GM21390 (cell line): ENCODE results near the gene SYN1.
A peak's percentile ranks its signal among the peaks of the same experiment; 100 is the strongest.

Experiments
- ATAC-seq: cut with Tn5 transposase; IDR thresholded peaks from one replicate; pipeline ENCODE4 v1.9.1; 2021; ENCODE audit not compliant: unreplicated experiment

SYN1 gene

DNA sequence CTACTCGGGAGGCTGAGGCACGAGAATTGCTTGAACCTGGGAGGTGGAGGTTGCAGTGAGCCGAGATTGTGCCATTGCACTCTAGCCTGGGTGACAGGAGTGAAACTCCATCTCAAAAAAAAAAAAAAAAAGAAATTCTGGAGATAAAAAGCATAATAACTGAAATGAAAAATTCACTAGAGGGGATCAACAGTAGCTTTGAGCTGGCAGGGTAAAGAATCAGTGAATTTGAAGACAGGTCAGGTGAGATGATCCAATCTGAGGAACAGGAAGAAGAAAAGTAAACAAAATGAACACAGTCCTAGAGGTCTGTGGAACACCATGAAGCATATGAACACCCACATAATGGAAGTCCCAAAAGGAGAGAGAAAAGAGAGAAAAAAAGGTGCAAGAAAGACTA is 22.4 kb downstream of the SYN1 start:
- no peak for ATAC-seq

DNA sequence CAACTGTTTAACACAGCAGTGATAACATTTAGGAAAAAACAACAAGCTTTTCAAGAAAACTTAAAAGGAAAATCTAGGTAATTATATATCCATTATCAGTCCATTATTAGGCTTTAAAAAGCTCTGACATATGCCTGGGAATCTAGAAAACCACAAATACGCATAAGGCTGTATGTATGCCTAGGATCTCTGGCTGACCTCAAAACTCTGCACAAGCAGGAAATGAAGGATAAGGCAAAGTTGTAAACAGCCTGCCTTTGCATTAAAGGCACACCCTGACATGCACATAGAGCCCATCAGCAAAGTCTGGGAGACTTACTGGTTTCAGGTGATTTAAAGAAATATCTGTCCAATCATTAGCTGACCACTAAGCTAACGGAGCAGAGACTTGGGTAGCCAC is 23.4 kb downstream of the SYN1 start:
- ATAC-seq: no peak

DNA sequence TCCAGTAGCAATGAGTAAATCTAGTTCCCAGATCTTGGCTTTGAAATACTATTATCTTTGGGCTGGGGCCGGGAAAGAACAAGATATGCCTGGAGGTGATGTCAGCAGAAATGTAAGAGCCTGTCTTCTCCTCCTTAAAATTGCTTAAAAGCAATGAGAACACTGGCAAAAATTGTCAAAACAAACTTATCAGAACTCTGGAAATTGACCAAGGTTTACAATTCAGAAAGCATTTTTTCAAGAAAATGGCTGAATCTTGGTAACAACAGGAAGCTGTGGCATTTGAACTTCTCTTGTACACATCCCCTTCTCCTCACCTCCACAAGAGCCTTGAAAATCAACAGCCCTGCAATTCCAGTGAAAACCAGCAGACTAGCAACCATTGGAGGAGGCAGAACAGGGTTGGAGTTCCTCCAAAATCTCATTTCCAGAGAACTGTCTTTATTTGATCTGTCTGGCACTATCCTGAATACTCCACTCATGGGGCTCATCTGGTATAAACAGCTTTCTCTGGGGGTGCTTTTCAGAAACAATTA is 23.9 kb downstream of the SYN1 start:
- ATAC-seq: no peak

DNA sequence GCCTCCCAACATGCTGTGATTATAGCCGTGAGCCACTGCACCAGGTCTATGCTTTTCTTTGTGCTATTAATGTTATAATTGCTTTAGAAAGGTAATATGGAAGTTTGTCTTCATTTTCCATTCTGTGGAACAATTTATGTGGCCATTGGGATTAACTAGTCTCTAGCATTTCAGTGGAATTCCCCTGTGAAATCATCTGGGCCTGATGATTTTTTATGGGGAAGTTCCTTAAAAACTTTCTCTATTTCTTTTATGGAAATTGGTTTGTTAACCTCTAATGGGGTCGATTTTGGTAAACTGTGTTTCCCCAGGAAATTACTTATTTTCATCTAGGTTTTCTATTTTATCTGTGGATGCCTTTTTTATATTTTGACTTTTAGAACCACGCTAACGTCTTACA is 26.1 kb downstream of the SYN1 start:
- no peak for ATAC-seq

DNA sequence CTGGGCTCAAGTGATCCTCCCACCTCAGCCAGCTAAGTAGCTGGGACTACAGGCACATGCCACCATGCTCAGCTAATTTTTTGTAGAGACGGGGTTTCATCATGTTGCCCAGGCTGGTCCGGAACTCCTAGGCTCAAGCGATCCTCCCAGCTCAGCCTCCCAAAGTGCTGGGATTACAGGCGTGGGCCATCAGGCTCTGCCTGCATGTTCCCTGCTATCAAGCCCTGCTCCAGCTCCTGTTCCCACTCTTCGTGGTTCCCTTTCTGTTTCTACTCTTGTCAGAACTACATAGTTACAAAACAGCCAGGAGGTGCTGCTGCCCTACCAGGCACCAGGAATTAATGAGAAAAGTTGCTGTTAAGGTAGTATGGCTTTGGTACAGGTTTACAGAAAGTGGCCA is 28.7 kb downstream of the SYN1 start:
- no peak for ATAC-seq

DNA sequence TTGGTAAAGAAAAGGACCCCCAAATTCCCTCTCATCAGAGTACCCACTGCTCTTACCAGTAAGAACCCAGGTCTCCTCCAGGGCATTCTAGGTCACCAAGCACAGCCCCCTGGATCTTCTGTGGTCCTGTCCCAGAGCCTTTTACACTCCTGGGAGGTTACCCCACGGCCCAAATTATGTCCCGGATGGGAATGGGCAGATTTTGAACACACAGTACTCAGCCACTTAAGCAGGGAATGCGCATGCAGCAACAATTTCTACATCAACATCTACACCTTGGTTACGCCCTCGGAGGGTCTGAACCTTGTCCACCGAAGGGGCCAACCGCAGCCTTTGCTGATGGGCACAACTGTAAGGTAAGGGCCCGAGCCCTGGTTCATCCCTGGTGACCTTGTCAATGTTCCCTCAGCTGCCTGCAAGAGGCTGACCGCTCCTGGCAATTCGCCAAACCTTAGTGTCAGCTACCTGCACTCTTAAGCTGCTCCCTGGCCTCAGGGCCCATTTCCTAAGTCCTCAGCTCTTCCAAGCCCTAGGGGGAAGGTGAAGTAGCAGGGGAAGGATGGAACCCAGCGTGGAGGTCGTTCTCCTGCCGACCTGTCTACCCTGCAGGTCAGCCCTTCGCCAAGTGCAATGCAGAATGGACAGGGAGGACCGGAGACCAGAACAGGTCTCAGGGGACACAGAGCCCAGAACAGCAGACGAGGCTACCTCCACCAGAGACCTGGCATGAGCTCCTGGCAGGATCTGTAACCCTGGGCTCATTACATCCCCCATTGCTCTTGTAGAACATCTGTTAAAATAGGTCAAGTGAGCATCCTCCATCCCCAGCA is 31.5 kb downstream of the SYN1 start:
- no peak for ATAC-seq

DNA sequence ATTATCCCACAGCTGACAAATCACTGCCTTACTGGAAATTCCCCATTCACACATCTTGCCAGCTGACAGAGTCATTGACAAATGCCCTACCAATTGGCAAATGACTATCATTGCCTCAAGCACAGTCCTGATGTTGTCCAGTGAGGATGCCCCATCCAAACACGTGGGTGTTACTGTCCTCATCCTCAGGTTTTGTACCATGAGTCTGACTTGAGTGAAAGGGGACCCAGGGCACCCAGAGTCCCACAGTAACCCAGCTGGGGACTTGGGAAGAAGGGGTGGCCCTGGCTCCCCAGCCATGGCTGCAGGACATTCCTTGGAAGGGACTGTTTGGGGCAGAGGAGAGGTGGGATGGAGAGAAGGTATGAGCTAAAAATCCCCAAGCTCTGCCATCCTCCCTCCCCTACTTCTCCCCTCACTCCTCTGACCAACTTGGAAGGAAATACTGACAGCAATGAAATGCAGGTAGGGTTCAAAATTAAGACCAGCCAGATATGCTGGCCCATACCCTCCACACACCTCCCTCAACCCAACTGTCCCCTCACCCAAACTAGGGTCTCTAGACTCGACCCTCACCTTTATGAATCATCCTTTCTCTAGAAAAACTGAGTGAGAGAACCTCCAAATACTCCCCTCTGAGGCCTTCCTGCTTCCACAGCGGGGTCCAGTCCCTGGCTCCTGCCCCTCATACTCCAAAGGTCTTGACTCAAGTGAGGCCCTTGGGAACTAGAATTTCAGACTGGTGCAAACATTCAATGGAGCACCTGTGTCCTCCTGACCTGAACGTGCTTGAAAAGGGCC is 32.4 kb downstream of the SYN1 start:
- no peak for ATAC-seq

DNA sequence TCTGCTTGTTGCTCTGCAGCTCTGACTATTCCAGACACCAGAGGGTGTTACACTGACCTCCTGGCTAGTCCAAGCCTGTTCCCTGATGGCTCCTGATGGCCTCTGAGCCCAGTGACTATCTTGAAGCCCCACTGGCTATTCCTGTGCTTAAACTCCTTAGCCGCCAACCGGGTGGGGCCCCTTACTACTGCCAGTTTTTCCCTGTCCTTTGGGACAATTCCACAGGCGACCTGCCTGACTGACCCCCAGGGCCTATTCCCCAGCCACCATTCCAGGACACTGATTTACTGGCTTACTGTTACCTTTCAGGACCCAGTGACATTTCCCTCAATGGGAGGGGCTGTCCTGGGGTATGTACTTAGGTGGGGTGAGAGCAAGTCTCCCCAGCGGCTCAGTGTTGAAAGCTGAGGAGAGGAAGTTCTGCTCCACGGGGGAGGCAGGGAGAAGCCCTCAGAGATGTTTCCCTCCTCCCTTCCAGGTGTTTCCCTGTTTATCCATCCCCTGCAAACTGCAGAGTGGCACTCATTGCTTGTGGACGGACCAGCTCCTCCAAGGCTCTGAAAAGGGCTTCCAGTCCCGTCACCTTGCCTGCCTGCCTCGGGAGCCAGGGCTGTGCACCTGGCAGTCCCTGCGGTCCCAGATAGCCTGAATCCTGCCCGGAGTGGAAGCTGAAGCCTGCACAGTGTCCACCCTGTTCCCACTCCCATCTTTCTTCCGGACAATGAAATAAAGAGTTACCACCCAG is 33.4 kb downstream of the SYN1 start:
- ATAC-seq: no peak

DNA sequence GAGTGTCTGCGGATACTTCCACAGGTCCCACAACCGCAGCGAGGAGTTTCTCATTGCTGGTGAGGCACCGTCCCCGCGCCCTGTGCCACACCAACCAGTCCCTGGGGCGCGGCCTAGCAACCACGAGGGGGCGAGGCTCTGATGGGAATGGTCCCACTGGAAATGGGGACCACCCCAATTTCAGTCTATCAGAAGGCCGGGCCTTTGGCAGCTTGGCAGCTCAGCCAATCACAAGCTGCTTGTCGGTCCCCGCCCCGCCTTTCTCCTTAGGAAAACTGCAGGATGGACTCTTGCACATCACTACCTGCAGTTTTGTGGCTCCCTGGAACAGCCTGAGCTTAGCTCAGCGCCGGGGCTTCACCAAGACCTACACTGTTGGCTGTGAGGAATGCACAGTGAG is 34.4 kb downstream of the SYN1 start:
- no peak for ATAC-seq

DNA sequence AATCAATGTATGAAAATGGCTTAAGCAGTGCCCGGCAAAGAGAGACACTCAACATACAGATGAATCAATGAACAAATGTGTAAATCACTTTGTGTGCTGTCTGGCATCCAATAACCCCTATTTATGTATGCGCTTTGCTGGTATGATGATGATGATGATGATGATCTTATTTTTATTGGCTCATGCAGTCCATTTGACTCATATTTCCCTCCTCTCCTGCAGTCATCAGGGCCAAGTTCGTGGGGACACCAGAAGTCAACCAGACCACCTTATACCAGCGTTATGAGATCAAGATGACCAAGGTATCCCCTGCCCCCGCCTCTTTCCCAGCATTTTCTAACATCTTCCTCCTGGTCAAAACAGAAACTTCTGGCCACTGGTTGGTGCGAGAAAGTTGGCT is 34.9 kb downstream of the SYN1 start:
- no peak for ATAC-seq

DNA sequence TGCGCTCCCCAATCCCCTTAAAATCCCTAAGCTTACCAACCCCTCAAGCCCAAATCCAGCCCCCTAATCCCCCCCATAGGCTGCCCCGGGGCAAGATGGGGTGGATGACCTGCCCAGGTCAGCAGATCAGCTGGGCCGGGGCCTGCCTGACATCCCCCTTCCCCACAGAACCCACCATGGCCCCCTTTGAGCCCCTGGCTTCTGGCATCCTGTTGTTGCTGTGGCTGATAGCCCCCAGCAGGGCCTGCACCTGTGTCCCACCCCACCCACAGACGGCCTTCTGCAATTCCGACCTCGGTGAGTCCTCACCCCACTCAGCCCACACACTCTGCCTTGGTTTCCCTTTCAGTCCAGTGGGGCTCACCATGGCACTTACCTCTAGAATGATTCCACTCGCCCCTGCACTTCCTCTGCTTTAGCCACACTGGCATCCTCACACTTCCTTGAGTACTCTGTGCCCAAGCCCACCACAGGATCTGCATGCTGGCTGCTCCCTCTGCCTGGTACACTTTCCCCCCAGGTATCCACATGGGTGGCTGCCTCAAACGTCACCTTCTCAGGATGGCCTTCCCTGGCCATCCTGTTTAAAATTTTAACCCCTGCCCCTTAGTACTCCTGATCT is 36.3 kb downstream of the SYN1 start:
- no peak for ATAC-seq

DNA sequence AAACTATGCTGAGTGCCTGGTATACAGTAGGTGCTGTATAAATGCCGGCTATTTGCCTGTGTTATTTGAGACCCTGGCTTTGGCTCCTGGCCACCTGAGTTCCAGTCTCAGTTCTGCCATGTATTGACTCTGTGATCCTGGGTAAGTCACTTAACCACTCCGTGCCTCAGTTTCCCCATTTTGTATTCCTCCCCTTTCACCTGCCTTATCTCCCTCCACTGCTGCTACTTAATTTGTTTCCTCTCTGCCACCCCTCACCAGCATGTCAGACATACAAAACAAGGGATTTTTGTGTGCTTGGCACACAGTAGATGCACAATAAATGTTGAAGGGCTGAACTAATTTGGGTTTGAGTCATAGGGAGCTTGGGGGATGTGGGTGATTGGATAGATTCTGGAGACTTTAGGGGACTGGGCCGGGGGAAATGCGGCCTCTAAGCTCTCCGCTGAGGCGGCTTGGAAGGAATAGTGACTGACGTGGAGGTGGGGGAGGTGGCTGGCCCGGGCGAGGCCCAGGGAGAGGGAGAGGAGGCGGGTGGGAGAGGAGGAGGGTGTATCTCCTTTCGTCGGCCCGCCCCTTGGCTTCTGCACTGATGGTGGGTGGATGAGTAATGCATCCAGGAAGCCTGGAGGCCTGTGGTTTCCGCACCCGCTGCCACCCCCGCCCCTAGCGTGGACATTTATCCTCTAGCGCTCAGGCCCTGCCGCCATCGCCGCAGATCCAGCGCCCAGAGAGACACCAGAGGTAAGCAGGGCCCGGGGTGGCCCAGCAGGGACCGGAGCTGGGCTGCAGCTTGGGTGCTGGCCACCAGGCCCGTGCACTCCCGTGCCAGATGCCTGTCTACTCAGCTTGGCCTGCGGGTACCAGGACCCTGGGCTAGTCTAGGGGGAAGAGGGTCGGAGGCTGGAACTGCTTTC is 37.7 kb downstream of the SYN1 start, which contains the start of gene TIMP1:
TIMP1 (plus strand) TSS at position 706 of the 917 bp plus-strand sequence. CDS start 980 bp downstream, outside the sequence.
- ATAC-seq: peak; percentile 84

DNA sequence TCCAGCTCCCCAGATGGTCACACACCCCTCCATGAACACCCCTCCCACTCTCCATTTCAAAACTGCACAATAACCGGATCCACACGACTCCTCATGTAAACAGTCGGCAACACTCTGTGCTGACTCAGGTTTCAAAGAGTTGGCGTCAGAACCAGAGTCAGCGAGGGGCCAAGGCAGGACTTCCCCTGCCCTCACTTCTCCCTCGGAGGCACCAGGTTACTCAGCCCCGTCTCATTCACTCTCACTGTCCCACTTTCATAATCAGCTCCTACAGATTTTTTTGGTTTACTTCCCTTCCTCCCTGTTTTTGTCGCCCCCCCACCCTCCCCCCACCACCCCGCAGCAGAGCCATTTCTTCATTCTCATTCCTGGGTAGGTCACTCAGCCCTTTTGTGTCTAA is 40.1 kb downstream of the SYN1 start:
- no peak for ATAC-seq

DNA sequence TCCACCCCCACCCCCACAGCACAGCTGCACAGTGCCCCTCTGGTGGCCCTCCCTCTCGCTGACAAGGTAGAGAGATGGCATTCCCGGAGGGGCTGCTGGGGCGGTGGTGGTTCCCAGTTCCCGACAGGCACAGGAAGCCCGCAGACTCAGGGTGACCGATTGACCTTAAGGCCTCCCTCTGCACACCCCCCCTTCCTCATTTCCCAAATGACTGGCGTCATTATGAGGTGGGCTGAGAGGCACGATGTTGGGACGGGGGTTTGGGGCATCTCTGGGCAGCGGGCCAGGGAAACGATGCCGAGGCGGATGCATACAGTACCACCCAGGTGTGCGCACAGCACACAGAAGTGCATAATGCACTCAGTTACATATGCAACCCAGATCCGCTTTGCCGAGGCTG is 41.0 kb downstream of the SYN1 start:
- ATAC-seq: no peak

DNA sequence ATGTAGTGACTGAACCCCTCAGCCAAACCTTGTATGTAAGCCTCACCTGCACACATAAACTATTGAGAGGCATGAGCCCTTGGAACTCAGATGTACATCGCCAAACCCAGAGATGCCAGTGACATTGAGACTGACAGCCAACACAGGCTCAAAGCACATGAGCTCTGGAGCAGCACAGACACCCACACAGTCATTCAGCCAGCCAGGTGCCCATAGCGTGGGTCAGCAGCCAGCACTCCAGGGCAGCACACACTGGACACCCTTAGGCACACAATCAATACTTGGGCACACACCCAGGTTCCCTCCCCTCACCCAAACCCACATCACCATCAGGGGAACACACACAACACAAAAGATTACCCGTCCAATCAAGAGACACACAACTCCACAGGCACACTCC is 41.8 kb downstream of the SYN1 start:
- no peak for ATAC-seq

DNA sequence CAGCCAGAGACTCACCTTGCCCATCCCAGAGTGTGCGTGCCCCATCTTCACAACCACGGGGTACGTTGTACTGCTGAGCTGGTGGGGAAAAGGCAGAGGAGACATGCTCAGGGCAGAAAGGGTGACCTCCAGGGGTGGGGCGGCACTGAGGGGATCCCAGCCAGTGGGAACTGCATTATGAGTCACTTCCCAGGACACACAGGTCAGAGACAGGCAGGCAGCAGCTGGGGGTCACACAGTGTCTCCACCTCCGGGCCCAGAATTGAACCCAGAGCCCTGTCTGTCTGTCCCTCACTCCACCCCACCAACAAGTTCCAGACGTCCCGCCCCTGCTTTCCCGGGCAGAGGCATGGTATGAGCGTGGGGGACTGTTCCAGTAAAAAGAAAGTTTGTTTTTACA is 42.2 kb downstream of the SYN1 start:
- no peak for ATAC-seq

DNA sequence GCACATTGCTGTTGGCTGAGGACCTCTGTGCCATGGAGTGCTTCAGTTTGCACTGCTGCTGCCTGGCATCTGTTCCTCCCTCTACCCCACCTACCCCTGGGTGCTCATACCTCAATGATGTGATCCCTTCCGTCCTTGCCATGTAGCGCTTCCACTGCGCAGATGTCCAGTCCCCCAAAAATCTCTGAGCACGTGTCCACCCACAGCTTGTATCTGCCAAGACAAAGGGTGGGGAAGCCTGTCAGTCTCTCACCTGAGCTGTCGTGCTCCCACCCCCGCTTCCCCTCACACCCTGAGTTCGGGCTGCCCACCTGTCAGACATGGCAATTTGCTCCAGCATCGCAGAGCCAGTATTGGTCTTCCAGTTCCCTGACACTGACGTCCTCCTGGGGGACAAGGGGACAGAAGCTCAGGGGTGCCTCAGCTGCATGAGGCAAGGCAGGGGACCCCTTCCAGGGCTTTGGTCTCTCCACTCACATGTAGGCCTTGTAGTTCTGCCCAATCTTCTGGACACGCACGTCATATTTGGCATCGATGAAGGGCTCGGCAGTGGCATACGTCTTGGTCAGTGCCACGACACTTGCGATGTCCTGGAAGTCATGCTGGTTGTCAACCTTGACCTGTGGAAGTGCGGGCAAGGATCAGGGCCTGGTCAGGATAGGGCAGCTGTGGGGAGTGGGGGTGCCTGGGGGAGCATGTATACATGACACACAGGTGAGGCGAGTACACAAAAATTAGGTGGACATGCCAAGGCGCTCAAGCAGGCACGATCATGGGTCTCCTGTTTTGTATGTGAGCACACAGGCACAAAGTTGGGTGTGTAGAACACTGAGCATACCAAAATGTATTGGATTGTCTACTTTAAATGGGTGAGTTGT is 43.4 kb downstream of the SYN1 start:
- ATAC-seq: no peak

DNA sequence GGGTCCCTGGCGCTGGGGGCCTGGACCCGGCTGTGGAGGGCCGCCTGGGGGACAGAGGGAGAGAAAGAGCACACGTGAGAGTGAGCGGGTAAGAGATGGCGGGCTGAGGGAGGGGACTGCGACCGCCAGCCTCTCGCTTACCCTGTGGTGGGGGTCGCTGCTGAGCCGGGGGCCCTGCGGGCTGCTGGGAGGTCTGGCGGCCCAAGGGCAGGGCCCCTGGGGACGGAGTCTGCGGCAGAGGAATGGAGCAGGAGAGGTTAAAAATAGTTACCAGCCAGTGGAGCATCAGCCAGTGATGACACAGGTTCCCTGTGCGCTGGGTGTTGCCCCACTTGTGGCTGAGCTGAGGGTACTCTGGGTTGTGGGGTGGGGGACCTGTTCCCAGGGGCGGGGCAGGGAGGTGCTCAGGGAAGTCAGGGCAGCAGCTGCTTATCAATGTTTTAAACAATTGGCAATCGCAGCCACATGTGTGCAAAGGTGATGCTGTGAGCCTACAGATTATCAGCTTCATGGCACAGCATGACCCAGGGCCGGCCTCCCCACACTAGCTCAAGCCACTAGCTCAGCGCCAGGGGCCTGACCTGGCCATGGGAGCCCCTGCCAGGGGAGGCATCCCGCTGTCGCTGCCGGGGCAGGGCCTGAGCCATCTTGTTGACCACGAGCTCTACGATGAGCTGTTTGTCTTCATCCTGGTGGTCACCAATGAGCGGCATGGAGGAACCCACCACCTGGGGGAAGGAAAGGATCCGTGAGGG is 44.9 kb downstream of the SYN1 start:
- no peak for ATAC-seq
